Measurements from ENCODE around the gene YY1.

YY1 gene

GRCh38 chr14:100238419-100239210 lies at the start of gene YY1:
TSS of gene YY1 (plus strand) at chr14:100239144. CDS start at chr14:100239245, 101 bp downstream.
- peak; percentile 92 for ATAC-seq (ENCODE audit: insufficient read depth, low read depth)

GRCh38 chr14:100190126-100190525 lies 48.8 kb upstream of the YY1 start:
- Histone ChIP-seq H3K27me3 (ENCODE audit: insufficient read depth, low read length, poor library complexity) (no peaks in the 10 kb centered on the region), H3K9ac (ENCODE audit: low read depth, low read length) (no peak overlapping the region), H3K79me2 (ENCODE audit: insufficient read depth, low read length) (peaks cover 11% of the 10 kb centered on the region), H3K36me3 (ENCODE audit: insufficient read depth, low read length) (0 out of 2 replicates have a peak, but pooled peaks cover 4% of the 10 kb centered on the region), H3K4me3 (ENCODE audit: low read depth in 1 of 2, low read length in 2 of 2) (no peak overlapping the region), H3K4me1 (ENCODE audit: insufficient read depth, low read length) (peaks cover 25% of the 10 kb centered on the region), H3K27ac (ENCODE audit: low read length) (no peak overlapping the region; the same call in 1 of the 2 replicates), H3K4me2 (ENCODE audit: insufficient read depth, low read length) (no peak overlapping the region), H3K9me3 (ENCODE audit: insufficient read depth, low read length, severe bottlenecking) (no peaks in the 10 kb centered on the region), H4K20me1 (ENCODE audit: insufficient read depth, low read length) (no peaks in the 10 kb centered on the region), H2AFZ (ENCODE audit: low read depth, low read length) (no peak overlapping the region)
- DNase-seq (no peak), ATAC-seq (ENCODE audit: insufficient read depth, low read depth) (no peak)
- TF ChIP-seq EZH2 (IDR thresholded peaks at IDR 0.05; ENCODE audit: borderline replicate concordance, low read depth, low read length, severe bottlenecking), result no peak
- TF ChIP-seq CTCF (IDR thresholded peaks at IDR 0.05; ENCODE audit: borderline replicate concordance, extremely low read depth, low read length, poor library complexity, severe bottlenecking), result no peak

More at GRCh38 chr14:100238419-100239210, at the start of gene YY1:
- Histone ChIP-seq H3K9me3 (ENCODE audit: insufficient read depth, low read length, severe bottlenecking) (no peaks in the 10 kb centered on the region), H4K20me1 (ENCODE audit: insufficient read depth, low read length) (peaks cover 66% of the 10 kb centered on the region), H3K4me2 (ENCODE audit: insufficient read depth, low read length) (peak within 1 kb of the TSS; percentile 74), H3K36me3 (ENCODE audit: insufficient read depth, low read length) (peaks cover 56% of the 10 kb centered on the region), H3K27ac (ENCODE audit: low read length) (peak within 1 kb of the TSS; percentile 99), H2AFZ (ENCODE audit: low read depth, low read length) (peak within 1 kb of the TSS; percentile 75), H3K4me1 (ENCODE audit: insufficient read depth, low read length) (peaks cover 56% of the 10 kb centered on the region), H3K27me3 (ENCODE audit: insufficient read depth, low read length, poor library complexity) (no peaks in the 10 kb centered on the region), H3K79me2 (ENCODE audit: insufficient read depth, low read length) (peaks cover 91% of the 10 kb centered on the region), H3K9ac (ENCODE audit: low read depth, low read length) (peak within 1 kb of the TSS; percentile 99), H3K4me3 (ENCODE audit: low read depth in 1 of 2, low read length in 2 of 2) (peak within 1 kb of the TSS; percentile 96 to 99)
- DNase-seq, result peak; percentile 99
- TF ChIP-seq CTCF (IDR thresholded peaks at IDR 0.05; ENCODE audit: borderline replicate concordance, extremely low read depth, low read length, poor library complexity, severe bottlenecking) (no peak), EZH2 (IDR thresholded peaks at IDR 0.05; ENCODE audit: borderline replicate concordance, low read depth, low read length, severe bottlenecking) (no peak)

GRCh38 chr14:100191584-100192249 lies 47.2 kb upstream of the YY1 start:
- Histone ChIP-seq H3K27me3 (ENCODE audit: insufficient read depth, low read length, poor library complexity) (no peaks in the 10 kb centered on the region), H3K9ac (ENCODE audit: low read depth, low read length) (peak overlapping the region; percentile 90), H3K79me2 (ENCODE audit: insufficient read depth, low read length) (peaks cover 11% of the 10 kb centered on the region), H4K20me1 (ENCODE audit: insufficient read depth, low read length) (no peaks in the 10 kb centered on the region), H3K9me3 (ENCODE audit: insufficient read depth, low read length, severe bottlenecking) (no peaks in the 10 kb centered on the region), H3K4me1 (ENCODE audit: insufficient read depth, low read length) (peaks cover 25% of the 10 kb centered on the region), H3K4me2 (ENCODE audit: insufficient read depth, low read length) (peak overlapping the region; percentile 80), H2AFZ (ENCODE audit: low read depth, low read length) (no peak overlapping the region), H3K36me3 (ENCODE audit: insufficient read depth, low read length) (0 out of 2 replicates have a peak, but pooled peaks cover 4% of the 10 kb centered on the region), H3K4me3 (ENCODE audit: low read depth in 1 of 2, low read length in 2 of 2) (peak overlapping the region in 1 of 2 experiments; percentile 64; a peak in 2 of 4 replicates), H3K27ac (ENCODE audit: low read length) (peak overlapping the region; percentile 93)
- no peak for ATAC-seq (ENCODE audit: insufficient read depth, low read depth)
- no peak for TF ChIP-seq CTCF (IDR thresholded peaks at IDR 0.05; ENCODE audit: borderline replicate concordance, extremely low read depth, low read length, poor library complexity, severe bottlenecking)
- TF ChIP-seq EZH2 (IDR thresholded peaks at IDR 0.05; ENCODE audit: borderline replicate concordance, low read depth, low read length, severe bottlenecking), result no peak
- no peak for DNase-seq
